GOT3 (cell line): Measurements from ENCODE around the gene LNPEP.
"Not testable (repeated sequence)": the region's sequence is repeated elsewhere in the genome, so short reads cannot be mapped to it uniquely, and the experiment has no call there.

Experiments used
- DNase-seq: peaks from one replicate; lab custom pipeline; 2025; ENCODE audit warnings: mixed read lengths; lab: John Stamatoyannopoulos, UW

The LNPEP gene

GRCh38 chr5:97063251-97063650 lies 127.4 kb downstream of the LNPEP start:
- no peak for DNase-seq

- DNase-seq = no peak
Observed at GRCh38 chr5:97065475-97065874, 129.6 kb downstream of the LNPEP start.

DNA sequence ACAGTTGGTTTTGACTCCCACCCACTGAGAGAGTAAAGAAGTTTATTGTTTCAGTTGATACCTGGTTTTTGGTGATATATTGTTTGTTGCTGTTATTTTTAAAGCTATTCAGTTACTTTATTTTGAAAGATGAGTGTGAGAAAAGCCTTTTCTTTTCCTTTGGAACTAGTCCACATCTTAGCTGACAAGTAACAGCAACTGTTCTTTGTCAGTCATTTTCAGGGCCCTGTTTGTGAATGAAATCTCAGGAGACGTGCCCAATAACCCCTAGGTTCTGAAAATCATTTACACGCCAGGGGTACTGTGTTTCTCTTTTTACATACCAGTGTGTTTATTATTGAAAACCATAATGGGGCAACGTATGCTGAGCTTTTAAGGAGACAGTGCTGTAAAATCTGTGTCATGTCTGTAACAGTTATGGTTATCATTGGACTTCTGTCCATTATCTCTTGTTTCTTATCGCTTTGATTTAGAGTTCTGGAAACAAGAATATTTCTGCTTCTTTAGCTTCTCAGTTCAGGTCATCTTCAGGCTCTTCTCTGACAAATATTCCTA lies 131.5 kb downstream of the LNPEP start:
- DNase-seq = no peak

GRCh38 chr5:97070234-97070633 lies 134.4 kb downstream of the LNPEP start:
- DNase-seq = no peak

GRCh38 chr5:97071101-97071500 lies 135.2 kb downstream of the LNPEP start:
- DNase-seq = no peak

- DNase-seq = no peak
Observed at GRCh38 chr5:97071993-97072392, 136.1 kb downstream of the LNPEP start.

- DNase-seq = no peak
Observed at GRCh38 chr5:97072696-97073095, 136.8 kb downstream of the LNPEP start.

DNA sequence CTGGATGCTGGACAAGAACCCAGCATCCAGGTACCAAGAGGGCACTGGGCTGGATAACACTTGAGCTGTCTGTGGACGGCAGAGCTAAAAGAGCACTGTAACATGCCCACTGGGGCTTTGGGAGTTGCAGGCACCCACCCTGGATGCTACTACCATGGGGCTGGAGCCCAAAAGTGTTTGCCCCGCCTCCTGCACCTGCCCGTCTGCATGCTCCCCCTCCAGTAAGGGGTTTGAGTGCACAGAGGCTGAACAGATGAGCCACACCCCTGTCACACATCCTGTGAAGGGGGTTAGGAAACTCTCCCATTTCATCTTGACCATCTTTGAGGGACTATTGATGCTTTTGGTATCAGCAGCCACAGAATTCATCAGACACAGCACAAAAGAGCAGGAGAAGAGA lies 137.5 kb downstream of the LNPEP start:
- no peak for DNase-seq

DNA sequence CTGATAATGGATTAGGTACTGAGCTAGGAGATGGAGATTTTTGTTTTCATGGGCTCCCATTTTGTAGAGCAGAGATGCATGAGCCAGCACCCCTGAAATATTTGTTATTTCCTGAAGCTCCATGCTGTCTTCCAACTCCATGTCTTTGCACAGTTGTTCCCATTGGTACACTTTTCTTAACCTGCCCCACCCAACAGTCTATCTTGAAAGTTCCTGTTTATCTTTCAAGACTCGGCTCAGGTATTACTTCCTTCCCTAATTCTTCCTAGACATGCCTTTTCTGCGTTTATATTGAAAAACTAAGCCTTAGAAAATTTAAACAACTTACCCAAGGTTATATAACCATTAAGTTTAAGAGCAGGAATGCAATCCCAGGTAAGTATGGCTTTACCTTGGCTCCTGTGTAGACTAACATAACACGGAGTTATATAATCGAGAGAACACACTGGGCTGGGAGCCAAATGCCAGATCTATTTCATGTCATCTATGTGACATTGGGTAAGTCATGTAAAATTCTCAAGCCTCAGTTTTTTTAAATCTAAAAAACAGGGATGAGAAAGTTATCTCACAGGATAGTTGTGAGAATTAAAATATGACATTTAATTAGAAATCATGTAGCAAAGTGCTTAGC lies 139.1 kb downstream of the LNPEP start:
- DNase-seq = no peak

- DNase-seq = no peak
Observed at GRCh38 chr5:97075649-97076048, 139.8 kb downstream of the LNPEP start.

- no peak for DNase-seq
Observed at GRCh38 chr5:97076098-97076497, 140.2 kb downstream of the LNPEP start.

GRCh38 chr5:97077246-97077645 lies 141.4 kb downstream of the LNPEP start:
- DNase-seq = no peak

GRCh38 chr5:97078958-97079743 lies 143.3 kb downstream of the LNPEP start:
- no peak for DNase-seq

DNA sequence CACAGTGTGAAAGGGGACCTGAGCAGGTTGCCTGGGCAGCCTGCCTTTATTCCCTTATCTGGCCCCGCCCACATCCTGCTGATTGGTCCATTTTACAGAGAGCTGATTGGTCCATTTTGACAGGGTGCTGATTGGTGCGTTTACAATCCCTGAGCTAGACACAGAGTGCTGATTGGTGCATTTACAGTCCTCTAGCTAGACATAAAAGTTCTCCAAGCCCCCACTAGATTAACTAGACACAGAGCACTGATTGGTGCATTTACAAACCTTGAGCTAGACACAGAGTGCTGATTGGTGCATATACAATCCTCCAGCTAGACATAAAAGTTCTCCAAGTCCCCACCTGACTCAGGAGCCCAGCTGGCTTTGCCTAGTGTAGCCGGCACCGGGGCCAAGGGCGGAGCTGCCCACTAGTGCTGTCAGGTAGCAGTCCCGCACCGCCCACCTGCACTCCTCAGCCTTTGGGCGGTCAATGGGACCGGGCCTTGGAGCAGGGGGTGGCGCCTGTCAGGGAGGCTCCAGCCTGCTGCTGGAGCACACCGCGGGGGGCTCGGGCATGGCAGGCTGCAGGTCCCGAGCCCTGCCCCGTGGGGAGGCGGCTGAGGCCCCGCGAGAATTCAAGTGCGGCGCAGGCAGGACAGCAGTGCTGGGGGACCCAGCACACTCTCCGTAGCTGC lies 149.0 kb downstream of the LNPEP start:
- DNase-seq = not testable (repeated sequence)

DNA sequence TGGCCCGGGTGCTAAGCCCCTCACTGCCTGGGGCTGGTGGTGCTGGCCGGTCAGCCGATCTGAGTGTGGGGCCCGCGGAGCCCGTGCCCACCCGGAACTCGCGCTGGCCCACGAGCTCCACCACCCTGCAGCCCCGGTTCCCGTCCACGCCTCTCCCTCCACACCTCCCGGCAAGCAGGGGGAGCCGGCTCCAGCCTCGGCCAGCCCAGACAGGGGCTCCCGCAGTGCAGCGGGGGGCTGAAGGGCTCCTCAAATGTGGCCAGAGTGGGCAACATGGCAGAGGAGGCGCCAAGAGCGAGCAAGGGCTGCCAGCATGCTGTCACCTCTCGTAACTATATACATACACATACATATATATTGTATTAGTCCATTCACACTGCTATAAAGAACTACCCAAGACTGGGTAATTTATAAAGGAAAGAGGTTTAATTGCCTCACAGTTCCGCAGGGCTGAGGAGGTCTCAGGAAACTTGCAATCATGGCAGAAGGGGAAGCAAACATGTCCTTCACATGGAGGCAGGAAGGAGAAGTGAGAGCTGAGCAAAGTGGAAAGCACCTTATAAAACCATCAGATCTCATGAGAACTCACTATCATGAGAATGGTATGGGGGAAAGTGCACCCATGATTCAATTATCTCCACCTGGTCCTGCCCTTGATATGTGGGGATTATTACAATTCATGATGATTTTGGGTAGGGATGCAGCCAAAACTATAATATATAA lies 149.7 kb downstream of the LNPEP start:
- no peak for DNase-seq
